ENCODE results near the gene MRPL58.

MRPL58 gene

DNA sequence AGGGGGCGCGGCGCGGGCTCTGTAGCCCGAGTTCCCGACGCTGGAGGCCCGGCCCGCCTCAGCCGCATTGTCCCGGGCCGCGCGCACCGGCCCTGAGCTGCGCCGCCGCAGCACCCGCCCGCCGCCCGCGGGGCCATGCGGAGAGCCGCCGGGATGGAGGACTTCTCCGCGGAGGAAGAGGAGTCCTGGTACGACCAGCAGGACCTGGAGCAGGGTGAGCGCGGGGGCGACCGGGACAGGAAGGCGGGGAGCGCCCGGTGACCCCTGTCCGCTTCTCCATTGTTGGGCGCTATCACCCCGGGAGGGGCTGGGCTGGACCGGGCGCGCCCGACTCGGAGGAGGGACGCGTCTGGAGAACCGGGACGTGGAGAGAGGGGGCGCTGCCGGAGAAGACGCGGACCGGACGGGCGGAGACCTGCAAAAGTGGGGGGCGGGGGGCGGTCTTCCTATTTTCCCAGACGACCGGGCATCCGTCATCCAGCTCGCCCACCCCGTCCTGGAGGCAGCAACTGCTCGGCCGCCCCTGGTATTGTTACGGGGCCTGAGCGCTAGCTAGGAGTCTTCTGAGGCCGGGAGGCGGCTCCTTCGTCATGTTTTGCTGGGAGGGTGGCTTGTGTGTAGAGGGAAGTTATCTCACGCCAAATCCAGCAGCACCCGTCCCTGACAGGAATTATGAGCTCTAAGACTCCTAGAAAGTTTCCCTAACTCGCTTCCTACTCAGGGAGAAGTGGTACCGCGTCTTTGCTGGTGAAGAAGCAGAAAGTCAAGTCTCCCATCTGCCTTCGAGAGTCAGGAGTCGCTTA lies 24.4 kb upstream of the MRPL58 start (continued):
- TF ChIP-seq ZNF394 (tag by site-specific recombination; IDR thresholded peaks at IDR 0.05; ENCODE audit: borderline replicate concordance), result 0 out of 2 replicates have a peak, but pooled peaks have one; percentile 7
- TF ChIP-seq ZNF221 (tag by site-specific recombination; IDR thresholded peaks at IDR 0.05; ENCODE audit: borderline replicate concordance), result no peak
- TF ChIP-seq, protein P1, sequence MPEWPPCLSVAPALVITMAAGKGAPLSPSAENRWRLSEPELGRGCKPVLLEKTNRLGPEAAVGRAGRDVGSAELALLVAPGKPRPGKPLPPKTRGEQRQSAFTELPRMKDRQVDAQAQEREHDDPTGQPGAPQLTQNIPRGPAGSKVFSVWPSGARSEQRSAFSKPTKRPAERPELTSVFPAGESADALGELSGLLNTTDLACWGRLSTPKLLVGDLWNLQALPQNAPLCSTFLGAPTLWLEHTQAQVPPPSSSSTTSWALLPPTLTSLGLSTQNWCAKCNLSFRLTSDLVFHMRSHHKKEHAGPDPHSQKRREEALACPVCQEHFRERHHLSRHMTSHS (tag by site-specific recombination; IDR thresholded peaks at IDR 0.05), result no peak
- TF ChIP-seq ZBTB8A (tag by site-specific recombination; IDR thresholded peaks at IDR 0.05), result peak; percentile 95

DNA sequence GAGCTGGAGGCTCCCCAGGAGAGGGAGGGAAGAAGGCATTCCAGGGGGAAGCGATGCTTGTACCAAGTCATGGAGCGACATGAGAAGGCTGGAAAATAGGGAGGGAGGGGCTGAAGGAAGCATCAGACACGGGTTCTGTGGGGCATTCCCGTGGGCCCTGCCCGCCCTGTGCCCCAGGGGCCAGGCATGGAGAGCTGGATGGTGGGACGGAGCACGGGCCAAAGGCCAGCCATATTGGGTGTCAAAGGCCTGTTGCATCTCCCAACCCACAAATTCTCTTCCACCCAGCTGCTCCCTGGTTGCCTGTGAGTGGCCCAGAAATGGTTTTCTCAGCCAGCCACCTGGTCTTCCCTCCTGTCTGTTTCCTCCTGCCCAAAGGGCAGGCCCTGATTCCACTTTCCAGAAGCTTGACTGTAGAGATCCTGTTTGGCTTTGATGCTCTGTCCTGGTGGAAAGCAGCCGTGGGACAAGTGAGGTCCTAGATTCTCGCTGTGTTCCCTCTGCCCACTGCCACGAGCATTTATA lies 21.8 kb upstream of the MRPL58 start:
- Histone ChIP-seq H3K4me3 (ENCODE audit: low read depth, low read length) (no peak overlapping the region), H3K9me3 (ENCODE audit: control insufficient read depth, insufficient read depth, low read depth, low read length) (no peaks in the 10 kb centered on the region), H3K27ac (ENCODE audit: extremely low read depth, low read depth, low read length) (no peak overlapping the region), H3K4me1 (ENCODE audit: control insufficient read depth, insufficient read depth, low read length) (no peaks in the 10 kb centered on the region), H3K36me3 (ENCODE audit: control insufficient read depth in 2 of 2, insufficient read depth in 1 of 2, low read length in 2 of 2) (peaks cover 0 to 6% of the 10 kb centered on the region in 2 experiments; a peak in 2 of 3 replicates)
- CTCF ChIA-PET, result interaction anchor here (0.9 to 3.9 kb wide), 3 partner anchors 18 to 33 kb away, joined by 3 to 18 read pairs (median 6); no protein-coding TSS in a partner anchor
- POLR2A ChIA-PET, result interaction anchor here (0.9 to 2.0 kb wide), 3 partner anchors 18 to 22 kb away, joined by 4 to 9 read pairs (median 7); partner anchors contain the start of genes HID1 and MRPL58
- TF ChIP-seq RBAK (tag by site-specific recombination; IDR thresholded peaks at IDR 0.05) (no peak), ZNF121 (tag by site-specific recombination; IDR thresholded peaks at IDR 0.05) (no peak), GLI2 (tag by site-specific recombination; IDR thresholded peaks at IDR 0.05; ENCODE audit: borderline replicate concordance, low read depth) (no peak), ZBTB20 (tag by site-specific recombination; IDR thresholded peaks at IDR 0.05) (no peak), SCRT2 (tag by site-specific recombination; IDR thresholded peaks at IDR 0.05) (peak; percentile 39)

DNA sequence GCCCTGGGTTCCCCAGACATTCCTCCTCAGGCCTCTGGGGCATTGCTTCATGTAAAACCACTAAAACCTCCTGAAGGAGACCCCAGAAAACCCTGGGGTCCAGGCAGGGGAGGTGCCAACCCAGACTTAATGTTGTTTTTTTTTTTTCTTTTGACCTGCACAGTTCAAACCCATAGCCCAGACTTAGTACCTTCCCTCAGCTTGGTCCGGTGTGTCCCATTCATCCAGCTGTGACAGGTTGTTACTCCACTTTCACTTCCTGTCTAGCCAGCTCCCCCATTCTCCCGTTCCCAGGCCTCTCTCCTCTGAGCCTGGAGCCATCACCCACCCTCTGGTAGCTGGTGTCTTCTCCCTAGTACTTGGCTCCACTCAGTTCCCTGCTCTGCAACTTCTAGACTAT lies 20.2 kb upstream of the MRPL58 start:
- H3K9me3 ChIP-seq (ENCODE audit: control insufficient read depth, insufficient read depth, low read depth, low read length), result no peaks in the 10 kb centered on the region
- peaks cover 0 to 6% of the 10 kb centered on the region in 2 experiments; a peak in 2 of 3 replicates for H3K36me3 ChIP-seq (ENCODE audit: control insufficient read depth in 2 of 2, insufficient read depth in 1 of 2, low read length in 2 of 2)
- CTCF ChIA-PET, result interaction anchor here (0.5 to 3.8 kb wide), 4 partner anchors 21 to 114 kb away, joined by 3 to 18 read pairs (median 3); no protein-coding TSS in a partner anchor
- no peaks in the 10 kb centered on the region for H3K4me1 ChIP-seq (ENCODE audit: control insufficient read depth, insufficient read depth, low read length)
- POLR2A ChIA-PET, result interaction anchor here (0.6 to 1.6 kb wide), 3 partner anchors 18 to 161 kb away, joined by 3 read pairs; partner anchors contain the start of gene FDXR
- no peak overlapping the region for H3K4me3 ChIP-seq (ENCODE audit: low read depth, low read length)
- H3K27ac ChIP-seq (ENCODE audit: extremely low read depth, low read depth, low read length), result no peak overlapping the region
- TF ChIP-seq YY1 (tag by site-specific recombination; IDR thresholded peaks at IDR 0.05) (no peak), ZBTB1 (tag by site-specific recombination; IDR thresholded peaks at IDR 0.05) (no peak), PRDM1 (tag by site-specific recombination; IDR thresholded peaks at IDR 0.05) (0 out of 2 replicates have a peak, but pooled peaks have one; percentile 18), ZNF112 (tag by site-specific recombination; IDR thresholded peaks at IDR 0.05) (no peak), ZNF701 (tag by site-specific recombination; IDR thresholded peaks at IDR 0.05) (no peak), ZNF510 (tag by site-specific recombination; IDR thresholded peaks at IDR 0.05; ENCODE audit: insufficient replicate concordance) (no peak), ZNF473 (tag by site-specific recombination; IDR thresholded peaks at IDR 0.05) (no peak)
- TF ChIP-seq, protein P2, sequence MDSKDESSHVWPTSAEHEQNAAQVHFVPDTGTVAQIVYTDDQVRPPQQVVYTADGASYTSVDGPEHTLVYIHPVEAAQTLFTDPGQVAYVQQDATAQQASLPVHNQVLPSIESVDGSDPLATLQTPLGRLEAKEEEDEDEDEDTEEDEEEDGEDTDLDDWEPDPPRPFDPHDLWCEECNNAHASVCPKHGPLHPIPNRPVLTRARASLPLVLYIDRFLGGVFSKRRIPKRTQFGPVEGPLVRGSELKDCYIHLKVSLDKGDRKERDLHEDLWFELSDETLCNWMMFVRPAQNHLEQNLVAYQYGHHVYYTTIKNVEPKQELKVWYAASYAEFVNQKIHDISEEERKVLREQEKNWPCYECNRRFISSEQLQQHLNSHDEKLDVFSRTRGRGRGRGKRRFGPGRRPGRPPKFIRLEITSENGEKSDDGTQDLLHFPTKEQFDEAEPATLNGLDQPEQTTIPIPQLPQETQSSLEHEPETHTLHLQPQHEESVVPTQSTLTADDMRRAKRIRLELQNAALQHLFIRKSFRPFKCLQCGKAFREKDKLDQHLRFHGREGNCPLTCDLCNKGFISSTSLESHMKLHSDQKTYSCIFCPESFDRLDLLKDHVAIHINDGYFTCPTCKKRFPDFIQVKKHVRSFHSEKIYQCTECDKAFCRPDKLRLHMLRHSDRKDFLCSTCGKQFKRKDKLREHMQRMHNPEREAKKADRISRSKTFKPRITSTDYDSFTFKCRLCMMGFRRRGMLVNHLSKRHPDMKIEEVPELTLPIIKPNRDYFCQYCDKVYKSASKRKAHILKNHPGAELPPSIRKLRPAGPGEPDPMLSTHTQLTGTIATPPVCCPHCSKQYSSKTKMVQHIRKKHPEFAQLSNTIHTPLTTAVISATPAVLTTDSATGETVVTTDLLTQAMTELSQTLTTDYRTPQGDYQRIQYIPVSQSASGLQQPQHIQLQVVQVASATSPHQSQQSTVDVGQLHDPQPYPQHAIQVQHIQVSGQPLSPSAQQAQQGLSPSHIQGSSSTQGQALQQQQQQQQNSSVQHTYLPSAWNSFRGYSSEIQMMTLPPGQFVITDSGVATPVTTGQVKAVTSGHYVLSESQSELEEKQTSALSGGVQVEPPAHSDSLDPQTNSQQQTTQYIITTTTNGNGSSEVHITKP (tag by site-specific recombination; IDR thresholded peaks at IDR 0.05), result peak; percentile 57
- TF ChIP-seq, protein P3, sequence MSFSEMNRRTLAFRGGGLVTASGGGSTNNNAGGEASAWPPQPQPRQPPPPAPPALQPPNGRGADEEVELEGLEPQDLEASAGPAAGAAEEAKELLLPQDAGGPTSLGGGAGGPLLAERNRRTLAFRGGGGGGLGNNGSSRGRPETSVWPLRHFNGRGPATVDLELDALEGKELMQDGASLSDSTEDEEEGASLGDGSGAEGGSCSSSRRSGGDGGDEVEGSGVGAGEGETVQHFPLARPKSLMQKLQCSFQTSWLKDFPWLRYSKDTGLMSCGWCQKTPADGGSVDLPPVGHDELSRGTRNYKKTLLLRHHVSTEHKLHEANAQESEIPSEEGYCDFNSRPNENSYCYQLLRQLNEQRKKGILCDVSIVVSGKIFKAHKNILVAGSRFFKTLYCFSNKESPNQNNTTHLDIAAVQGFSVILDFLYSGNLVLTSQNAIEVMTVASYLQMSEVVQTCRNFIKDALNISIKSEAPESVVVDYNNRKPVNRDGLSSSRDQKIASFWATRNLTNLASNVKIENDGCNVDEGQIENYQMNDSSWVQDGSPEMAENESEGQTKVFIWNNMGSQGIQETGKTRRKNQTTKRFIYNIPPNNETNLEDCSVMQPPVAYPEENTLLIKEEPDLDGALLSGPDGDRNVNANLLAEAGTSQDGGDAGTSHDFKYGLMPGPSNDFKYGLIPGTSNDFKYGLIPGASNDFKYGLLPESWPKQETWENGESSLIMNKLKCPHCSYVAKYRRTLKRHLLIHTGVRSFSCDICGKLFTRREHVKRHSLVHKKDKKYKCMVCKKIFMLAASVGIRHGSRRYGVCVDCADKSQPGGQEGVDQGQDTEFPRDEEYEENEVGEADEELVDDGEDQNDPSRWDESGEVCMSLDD (tag by site-specific recombination; IDR thresholded peaks at IDR 0.05), result no peak
